K562 (cell line): ENCODE data around the gene RER1. TPM values are rescaled to one million over a fixed set of nuclear protein-coding genes. Genes with fewer than 3 reads are reported as not detected.

Experiments
- ATF7 ChIP-seq: fragments of 450-650 bp; IDR thresholded peaks from 2 replicates; pipeline ENCODE4 v1.7.1; 2014; ENCODE audit warnings: mild to moderate bottlenecking, moderate library complexity
- BRCA1 ChIP-seq, 2 experiments: fragments of 450-650 bp in 1 of 2; sonication (generic) in 1 of 2; formaldehyde crosslinking in 1 of 2; IDR thresholded peaks; 2 replicates each; pipeline versions ENCODE4 v1.5.0 to v1.6.1; 2017 to 2020; ENCODE audit warnings: mild to moderate bottlenecking in 1 of 2, missing genetic modification reagents in 1 of 2
- DLX4 ChIP-seq: fragments of 250-450 bp; sonication (Bioruptor Pico); IDR thresholded peaks from 2 replicates; pipeline ENCODE4 v1.6.1; 2021; ENCODE audit warnings: mild to moderate bottlenecking
- EP400 ChIP-seq: fragments of 450-650 bp; IDR thresholded peaks from 2 replicates; pipeline ENCODE4 v1.6.1; 2017; ENCODE audit warnings: antibody characterized with exemption, mild to moderate bottlenecking, moderate library complexity
- HDAC1 ChIP-seq, 2 experiments: fragments of 450-650 bp; IDR thresholded peaks; 2 replicates each; pipeline ENCODE4 v1.6.1; 2016 to 2017; ENCODE audit warnings: inconsistent platforms in 1 of 2, mild to moderate bottlenecking in 1 of 2, moderate library complexity in 1 of 2
- KLF13 ChIP-seq: fragments of 450-650 bp; IDR thresholded peaks from 2 replicates; pipeline ENCODE4 v1.6.1; 2016; ENCODE audit warnings: missing genetic modification characterization, low read depth, mild to moderate bottlenecking, missing compliant biosample characterization, moderate library complexity, borderline replicate concordance
- MNT ChIP-seq, 2 experiments: fragments of 450-650 bp; conservative IDR thresholded peaks; 2 replicates each; pipeline ENCODE4 v1.6.1; 2017; ENCODE audit warnings: mild to moderate bottlenecking in 2 of 2, moderate library complexity in 2 of 2
- NELFE ChIP-seq: IDR thresholded peaks from 2 replicates; pipeline ENCODE4 v1.6.1; 2011; ENCODE audit warnings: mild to moderate bottlenecking; ENCODE audit not compliant: insufficient read depth, insufficient read length
- NFIX ChIP-seq: fragments of 250-450 bp; sonication (Bioruptor Pico); IDR thresholded peaks from 2 replicates; pipeline ENCODE4 v1.4.0; 2020; ENCODE audit warnings: low read depth, mild to moderate bottlenecking, moderate library complexity
- NR2F6 ChIP-seq: fragments of 450-650 bp; formaldehyde crosslinking; IDR thresholded peaks from 2 replicates; pipeline ENCODE4 v1.4.0; 2020; ENCODE audit warnings: mild to moderate bottlenecking
- SAP30 ChIP-seq: fragments of 200-600 bp; sonication (generic); IDR thresholded peaks from 2 replicates; pipeline ENCODE4 v1.6.1; 2012; ENCODE audit warnings: borderline replicate concordance, low read depth, mild to moderate bottlenecking, moderate library complexity, low read length, control low read depth, inconsistent platforms; ENCODE audit not compliant: insufficient read depth, poor library complexity, severe bottlenecking
- SLC30A9 ChIP-seq: fragments of 250-450 bp; sonication (Bioruptor Pico); IDR thresholded peaks from 2 replicates; pipeline ENCODE4 v1.8.0; 2022; ENCODE audit warnings: mild to moderate bottlenecking, moderate library complexity
- TFAP4 ChIP-seq: sonication (generic); formaldehyde crosslinking; IDR thresholded peaks from 2 replicates; pipeline ENCODE4 v1.8.0; 2022; ENCODE audit warnings: missing genetic modification reagents, mild to moderate bottlenecking, moderate library complexity, borderline replicate concordance
- ZMIZ1 ChIP-seq, 2 experiments: fragments of 150-350 bp in 1 of 2; IDR thresholded peaks; 2 replicates each; pipeline ENCODE4 v1.6.1; 2012 to 2016; ENCODE audit warnings: low read depth in 2 of 2, low read length in 2 of 2, mild to moderate bottlenecking in 1 of 2, moderate library complexity in 1 of 2
- ZNF134 ChIP-seq: fragments of 250-450 bp; sonication (Bioruptor Pico); conservative IDR thresholded peaks from 2 replicates; pipeline ENCODE4 v1.4.0; 2020
- ZNF212 ChIP-seq: fragments of 450-650 bp; formaldehyde crosslinking; IDR thresholded peaks from 2 replicates; pipeline ENCODE4 v1.4.0; 2020; ENCODE audit warnings: mild to moderate bottlenecking
- ZNF253 ChIP-seq: fragments of 250-450 bp; sonication (Bioruptor Pico); conservative IDR thresholded peaks from 2 replicates; pipeline ENCODE4 v1.6.1; 2021; ENCODE audit warnings: mild to moderate bottlenecking
- ZNF586 ChIP-seq: fragments of 450-650 bp; formaldehyde crosslinking; conservative IDR thresholded peaks from 2 replicates; pipeline ENCODE4 v1.4.0; 2020; ENCODE audit warnings: mild to moderate bottlenecking, moderate library complexity
- ZNF778 ChIP-seq: fragments of 450-650 bp; formaldehyde crosslinking; IDR thresholded peaks from 2 replicates; pipeline ENCODE4 v1.4.0; 2020; ENCODE audit warnings: mild to moderate bottlenecking, moderate library complexity
- polyA plus RNA-seq, 8 experiments: library from polyadenylated mRNA; depleted of rRNA in 4 of 8; stranded (reverse) in 5 of 8; unstranded in 3 of 8; fragments of >200 nt; fragmentation: Nextera tagmentation in 2 of 8; fragmentation: Illumina TruSeq in 1 of 8; extraction: Ambion mirVana in 2 of 8; extraction: Trizol in 1 of 8; gene quantifications; 2 replicates each; pipeline versions ENCODE4 v1.2.1 to v1.2.3, GENCODE V29; 2011 to 2014; ENCODE audit warnings: inconsistent platforms in 1 of 8, missing spikeins in 1 of 8
- total RNA-seq, 7 experiments: library from RNA; depleted of rRNA in 6 of 7; stranded (reverse); fragments of >200 nt in 6 of 7; fragmentation: Illumina TruSeq in 2 of 7; extraction: Trizol in 2 of 7; gene quantifications; 2 replicates each; pipeline versions ENCODE4 v1.2.1 to v1.2.3, GENCODE V29; 2011 to 2021; ENCODE audit warnings: low replicate concordance in 1 of 7

RER1 gene
- total and polyA plus RNA-seq, 9 of the 15 experiments (the other 6 are each of a cell fraction or from before 2014, with no cell fraction given) = 19.6 to 354 (median 183) TPM

GRCh38 chr1:2413495-2414296 is 22.1 kb downstream of the RER1 start (continued):
- no peak for TF ChIP-seq BRCA1 (IDR thresholded peaks at IDR 0.05)
- no peak for TF ChIP-seq BRCA1 (CRISPR knock-in tag; IDR thresholded peaks at IDR 0.05)
- no peak for TF ChIP-seq ZNF253 (CRISPR knock-in tag)
- TF ChIP-seq ZNF212 (CRISPR knock-in tag) = no peak
- peak; percentile 58; the same call in 1 of the 2 replicates for TF ChIP-seq TFAP4 (CRISPR knock-in tag)
- 0 out of 4 replicates have a peak, but pooled peaks of 1 of the 2 experiments have one; percentile 36 for TF ChIP-seq HDAC1 (IDR thresholded peaks at IDR 0.05)
- no peak for TF ChIP-seq DLX4 (CRISPR knock-in tag)
- no peak for TF ChIP-seq NR2F6 (CRISPR knock-in tag)
- TF ChIP-seq ZNF778 (CRISPR knock-in tag) = no peak
- no peak for TF ChIP-seq NFIX (CRISPR knock-in tag)
- TF ChIP-seq SAP30 = peak; percentile 49
- peak; percentile 81 to 84 for TF ChIP-seq MNT (conservative IDR thresholded peaks at IDR 0.05)
- TF ChIP-seq KLF13 (tag) = no peak
- peak; percentile 41; the same call in 1 of the 2 replicates for TF ChIP-seq EP400
- TF ChIP-seq ZNF134 = no peak
- TF ChIP-seq SLC30A9 (CRISPR knock-in tag) = no peak
- no peak for TF ChIP-seq ZMIZ1 (IDR thresholded peaks at IDR 0.05; ENCODE audit: low read depth in 2 of 2, low read length in 2 of 2)
- TF ChIP-seq NELFE = no peak
- TF ChIP-seq ATF7 = no peak
- no peak for TF ChIP-seq ZNF586
